Sigmoid colon (tissue), 7 donors: ENCODE data around the gene RDH12. TPM values are rescaled to one million over a fixed set of nuclear protein-coding genes. Genes with fewer than 3 reads are reported as not detected.

Experiments
- DNase-seq: peaks from one replicate; pipeline ENCODE4 v3.0.0-alpha.2; 2019
- H3K27ac ChIP-seq, 4 donors: fragments of 200-600 bp; sonication (generic); one replicate each; pipeline ENCODE4 v1.5.1; 2016 to 2019; ENCODE audit warnings: mild to moderate bottlenecking in 1 of 4
- H3K27me3 ChIP-seq, 3 donors: fragments of 200-600 bp; sonication (generic); one replicate each; pipeline ENCODE4 v1.5.1; 2019; ENCODE audit warnings: mild to moderate bottlenecking in 1 of 3
- H3K36me3 ChIP-seq, 4 donors: fragments of 200-600 bp; sonication (generic); one replicate each; pipeline ENCODE4 v1.5.1; 2016 to 2019
- H3K4me1 ChIP-seq, 4 donors: fragments of 200-600 bp; sonication (generic); one replicate each; pipeline ENCODE4 v1.5.1; 2017 to 2019
- H3K4me3 ChIP-seq, 4 donors: fragments of 200-600 bp; sonication (generic); one replicate each; pipeline ENCODE4 v1.5.1; 2017 to 2019; ENCODE audit warnings: mild to moderate bottlenecking in 2 of 4, moderate library complexity in 1 of 4
- H3K9me3 ChIP-seq, 4 donors: fragments of 200-600 bp in 3 of 4; sonication (generic) in 3 of 4; one replicate each; pipeline versions ENCODE4 v1.5.1 to v1.6.1; 2013 to 2019
- EP300 ChIP-seq, 4 donors: sonication (generic); formaldehyde crosslinking; IDR thresholded peaks; one replicate each; pipeline ENCODE4 v1.6.1; 2017; ENCODE audit warnings: antibody characterized with exemption in 4 of 4
- POLR2A ChIP-seq, 2 donors: fragments of 450-650 bp; IDR thresholded peaks; one replicate each; pipeline ENCODE4 v1.6.1; 2016; ENCODE audit warnings: antibody characterized with exemption in 2 of 2, mild to moderate bottlenecking in 2 of 2, moderate library complexity in 2 of 2
- POLR2AphosphoS5 ChIP-seq, 4 donors: sonication (generic); formaldehyde crosslinking; IDR thresholded peaks; one replicate each; pipeline ENCODE4 v1.6.1; 2017; ENCODE audit warnings: antibody characterized with exemption in 4 of 4
- WGBS, 2 donors: extraction: QIAGEN DNeasy Blood & Tissue Kit; methylation state at CpG; one replicate each; pipeline ENCODE4 v1.1.7; 2013; 5-methylcytosine and 5-hydroxymethylcytosine counted together
- intact Hi-C: fragments of 100-400 bp; cut with DNase I; formaldehyde crosslinking; loops from one replicate; pipeline ENCODE4 v1.15.1; 2023
- polyA plus RNA-seq, 3 donors: library from polyadenylated mRNA; stranded (reverse); fragments of 200-250 nt; gene quantifications; one replicate each; pipeline ENCODE4 v1.2.3, GENCODE V29; 2013
- total RNA-seq, 4 donors: library from RNA; depleted of rRNA; stranded (reverse); fragments of >200 nt; gene quantifications; one replicate each; pipeline ENCODE4 v1.1.0, GENCODE V29; 2016
- TF ChIP-seq, protein P1 (sequence below), 4 experiments: fragments of 450-650 bp in 3 of 4; fragments of 200-600 bp in 1 of 4; IDR thresholded peaks; one replicate each; pipeline ENCODE4 v1.5.1; 2016 to 2019; ENCODE audit warnings: antibody characterized with exemption in 4 of 4, mild to moderate bottlenecking in 3 of 4, moderate library complexity in 2 of 4
- donor health status: healthy with polysubstance abuse.
- donor health status: Bipolar disorder and iron deficiency.
- donor health status: healthy.

Gene RDH12
- total and polyA plus RNA-seq, 7 donors: 0.12 to 0.60 TPM; not detected in 5

DNA sequence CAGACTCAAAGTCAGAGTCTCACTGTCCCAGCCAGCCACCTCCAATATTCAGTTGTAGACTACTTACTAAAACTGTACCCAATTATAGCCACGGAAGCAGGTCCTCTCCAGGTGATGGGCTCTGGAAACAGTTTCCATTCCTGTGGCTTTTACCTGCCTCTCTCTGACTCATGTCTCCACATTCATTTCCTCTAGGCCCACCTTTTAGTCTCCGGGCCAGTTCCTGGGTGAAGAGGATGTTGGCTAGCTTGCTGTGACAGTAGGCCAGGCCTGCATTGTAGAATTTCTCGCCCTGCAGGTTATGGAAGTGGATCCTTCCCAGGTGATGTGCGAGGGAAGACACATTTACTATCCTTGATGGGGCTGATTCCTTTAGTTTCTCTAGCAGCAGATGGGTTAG, 11.7 kb upstream of the RDH12 start:
- intact Hi-C loops: no loop called here
- WGBS, 2 donors: 95 to 96% methylated on average over 4 of the region's 4 CpGs
- H3K27me3 ChIP-seq: no peaks in the 10 kb centered on the region

DNA sequence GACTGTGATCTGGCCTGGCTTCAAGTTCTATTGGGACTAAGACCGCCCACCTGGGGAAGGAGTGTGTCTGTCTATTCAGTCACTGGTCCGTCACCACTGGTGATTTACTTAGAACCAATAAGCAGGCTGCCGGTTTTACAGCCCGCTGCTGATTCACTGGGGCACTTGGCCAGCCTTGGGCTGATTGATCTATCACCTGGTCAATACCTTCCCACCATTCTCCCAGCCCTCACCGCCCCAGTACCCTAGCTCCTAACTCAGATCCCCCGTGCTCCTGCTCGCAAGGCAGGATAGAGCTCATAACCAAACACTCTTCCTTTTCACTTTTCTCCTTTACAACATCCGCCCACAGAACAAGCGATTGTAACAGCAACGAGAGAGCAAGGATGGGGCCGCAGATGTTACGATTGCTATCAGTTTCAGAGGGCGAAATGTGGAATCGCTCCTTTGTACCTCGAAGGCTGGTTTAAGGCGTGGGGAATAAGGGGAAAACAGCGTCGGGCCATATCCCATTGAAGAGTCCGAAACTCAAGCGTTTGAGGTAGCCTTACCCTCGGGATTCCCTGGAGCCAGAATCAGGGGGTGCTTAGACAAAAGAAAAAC, 6.8 kb upstream of the RDH12 start:
- WGBS, 2 donors: 0 to 1% methylated on average over 21 of the region's 21 CpGs

More for the DNA sequence above, 11.7 kb upstream of the RDH12 start:
- Histone ChIP-seq H3K36me3 (peaks cover 12 to 73% (median 31%) of the 10 kb centered on the region in 4 donors), H3K27ac (no peak overlapping the region), H3K9me3 (no peaks in the 10 kb centered on the region), H3K4me1 (peaks cover 0 to 23% (median 17%) of the 10 kb centered on the region in 4 donors), H3K4me3 (no peak overlapping the region)
- TF ChIP-seq, protein P1, sequence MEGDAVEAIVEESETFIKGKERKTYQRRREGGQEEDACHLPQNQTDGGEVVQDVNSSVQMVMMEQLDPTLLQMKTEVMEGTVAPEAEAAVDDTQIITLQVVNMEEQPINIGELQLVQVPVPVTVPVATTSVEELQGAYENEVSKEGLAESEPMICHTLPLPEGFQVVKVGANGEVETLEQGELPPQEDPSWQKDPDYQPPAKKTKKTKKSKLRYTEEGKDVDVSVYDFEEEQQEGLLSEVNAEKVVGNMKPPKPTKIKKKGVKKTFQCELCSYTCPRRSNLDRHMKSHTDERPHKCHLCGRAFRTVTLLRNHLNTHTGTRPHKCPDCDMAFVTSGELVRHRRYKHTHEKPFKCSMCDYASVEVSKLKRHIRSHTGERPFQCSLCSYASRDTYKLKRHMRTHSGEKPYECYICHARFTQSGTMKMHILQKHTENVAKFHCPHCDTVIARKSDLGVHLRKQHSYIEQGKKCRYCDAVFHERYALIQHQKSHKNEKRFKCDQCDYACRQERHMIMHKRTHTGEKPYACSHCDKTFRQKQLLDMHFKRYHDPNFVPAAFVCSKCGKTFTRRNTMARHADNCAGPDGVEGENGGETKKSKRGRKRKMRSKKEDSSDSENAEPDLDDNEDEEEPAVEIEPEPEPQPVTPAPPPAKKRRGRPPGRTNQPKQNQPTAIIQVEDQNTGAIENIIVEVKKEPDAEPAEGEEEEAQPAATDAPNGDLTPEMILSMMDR (IDR thresholded peaks at IDR 0.05): no peak
- TF ChIP-seq POLR2AphosphoS5 (IDR thresholded peaks at IDR 0.05): no peak
- TF ChIP-seq EP300 (IDR thresholded peaks at IDR 0.05): no peak
- TF ChIP-seq POLR2A (IDR thresholded peaks at IDR 0.05): no peak
- DNase-seq: no peak

GRCh38 chr14:67695394-67695949, 6.2 kb upstream of the RDH12 start, which contains the start of gene RDH11:
Gene RDH11, minus strand, starts transcription at chr14:67695764. Its CDS starts 61 bp downstream, at chr14:67695703.
- no peaks in the 10 kb centered on the region for H3K9me3 ChIP-seq
- H3K36me3 ChIP-seq: peaks cover 0 to 20% (median 2%) of the 10 kb centered on the region in 4 donors
- peak; percentile 93 for DNase-seq
- WGBS, 2 donors: 0% methylated on average over 25 of the region's 25 CpGs
- H3K27ac ChIP-seq: peak within 1 kb of the TSS; percentile 81 to 90 (median 86)
- peak within 1 kb of the TSS; percentile 85 to 95 (median 89) for H3K4me3 ChIP-seq
- no peaks in the 10 kb centered on the region for H3K27me3 ChIP-seq
- intact Hi-C loops: loop anchor here (1.0 to 5.0 kb wide), 2 partner anchors 20 to 93 kb away; partner anchors contain the start of gene PIGH
- no peak for TF ChIP-seq EP300 (IDR thresholded peaks at IDR 0.05)
- TF ChIP-seq POLR2AphosphoS5 (IDR thresholded peaks at IDR 0.05): peak; percentile 90 to 97 (median 96)
- TF ChIP-seq, protein P1 (IDR thresholded peaks at IDR 0.05): no peak
- peak; percentile 90 to 91 for TF ChIP-seq POLR2A (IDR thresholded peaks at IDR 0.05)
- H3K4me1 ChIP-seq: peaks cover 4 to 23% (median 17%) of the 10 kb centered on the region in 4 donors

More for the DNA sequence above, 6.8 kb upstream of the RDH12 start:
- Histone ChIP-seq H3K36me3 (peaks cover under 1 to 25% (median 8%) of the 10 kb centered on the region in 4 donors), H3K27me3 (no peaks in the 10 kb centered on the region), H3K9me3 (no peaks in the 10 kb centered on the region), H3K27ac (peak overlapping the region; percentile 81 to 90 (median 86)), H3K4me3 (peak overlapping the region; percentile 85 to 95 (median 89)), H3K4me1 (peaks cover 4 to 23% (median 17%) of the 10 kb centered on the region in 4 donors)
- intact Hi-C loops: loop anchor here (1.0 to 5.0 kb wide), 2 partner anchors 20 to 93 kb away; partner anchors contain the start of gene PIGH
- DNase-seq: peak; percentile 71
- TF ChIP-seq POLR2AphosphoS5 (IDR thresholded peaks at IDR 0.05) (peak in 1 of 4 donors; percentile 6), EP300 (IDR thresholded peaks at IDR 0.05) (no peak), POLR2A (IDR thresholded peaks at IDR 0.05) (peak in 1 of 2 donors; percentile 14)
- TF ChIP-seq, protein P1 (IDR thresholded peaks at IDR 0.05): no peak

DNA sequence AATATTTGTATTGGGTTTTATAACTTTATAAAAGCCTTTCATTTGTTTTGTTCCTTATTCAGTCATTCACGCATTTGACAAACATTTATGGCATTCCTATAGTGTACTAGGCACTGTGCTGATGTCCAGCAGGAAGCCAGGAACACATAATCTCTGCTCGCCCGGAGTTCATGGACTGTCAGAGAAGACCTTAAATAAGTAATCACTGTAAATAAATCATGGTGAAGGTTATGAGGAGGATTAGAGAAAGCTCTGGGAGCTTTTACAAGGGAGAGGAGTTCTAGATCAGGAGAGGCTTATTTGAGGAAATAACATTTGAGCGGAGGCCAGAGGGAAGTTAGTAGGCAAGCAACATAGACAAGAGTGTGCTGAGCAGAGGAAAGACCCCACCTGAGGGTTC, 4.7 kb upstream of the RDH12 start:
- no peak overlapping the region for H3K27ac ChIP-seq
- H3K27me3 ChIP-seq: no peaks in the 10 kb centered on the region
- no peaks in the 10 kb centered on the region for H3K9me3 ChIP-seq
- no peak for DNase-seq
- peaks cover 4 to 23% (median 17%) of the 10 kb centered on the region in 4 donors for H3K4me1 ChIP-seq
- TF ChIP-seq POLR2A (IDR thresholded peaks at IDR 0.05) (no peak), POLR2AphosphoS5 (IDR thresholded peaks at IDR 0.05) (no peak), EP300 (IDR thresholded peaks at IDR 0.05) (no peak)
- TF ChIP-seq, protein P1 (IDR thresholded peaks at IDR 0.05): no peak
- no peak overlapping the region for H3K4me3 ChIP-seq
- intact Hi-C loops: loop anchor here (5.0 kb wide), 1 partner anchor 95 kb away; the partner anchor contains the start of gene PIGH
- H3K36me3 ChIP-seq: peaks cover 0 to 4% (median 0%) of the 10 kb centered on the region in 4 donors
- 88% methylated on average over 4 of the region's 4 CpGs for WGBS, 2 donors
